ENCODE data around the gene CAMK1D. TPM values are rescaled to one million over a fixed set of nuclear protein-coding genes. Genes with fewer than 3 reads are reported as not detected.

CAMK1D gene
- total RNA-seq, 1 donor, result 11.2 TPM

DNA sequence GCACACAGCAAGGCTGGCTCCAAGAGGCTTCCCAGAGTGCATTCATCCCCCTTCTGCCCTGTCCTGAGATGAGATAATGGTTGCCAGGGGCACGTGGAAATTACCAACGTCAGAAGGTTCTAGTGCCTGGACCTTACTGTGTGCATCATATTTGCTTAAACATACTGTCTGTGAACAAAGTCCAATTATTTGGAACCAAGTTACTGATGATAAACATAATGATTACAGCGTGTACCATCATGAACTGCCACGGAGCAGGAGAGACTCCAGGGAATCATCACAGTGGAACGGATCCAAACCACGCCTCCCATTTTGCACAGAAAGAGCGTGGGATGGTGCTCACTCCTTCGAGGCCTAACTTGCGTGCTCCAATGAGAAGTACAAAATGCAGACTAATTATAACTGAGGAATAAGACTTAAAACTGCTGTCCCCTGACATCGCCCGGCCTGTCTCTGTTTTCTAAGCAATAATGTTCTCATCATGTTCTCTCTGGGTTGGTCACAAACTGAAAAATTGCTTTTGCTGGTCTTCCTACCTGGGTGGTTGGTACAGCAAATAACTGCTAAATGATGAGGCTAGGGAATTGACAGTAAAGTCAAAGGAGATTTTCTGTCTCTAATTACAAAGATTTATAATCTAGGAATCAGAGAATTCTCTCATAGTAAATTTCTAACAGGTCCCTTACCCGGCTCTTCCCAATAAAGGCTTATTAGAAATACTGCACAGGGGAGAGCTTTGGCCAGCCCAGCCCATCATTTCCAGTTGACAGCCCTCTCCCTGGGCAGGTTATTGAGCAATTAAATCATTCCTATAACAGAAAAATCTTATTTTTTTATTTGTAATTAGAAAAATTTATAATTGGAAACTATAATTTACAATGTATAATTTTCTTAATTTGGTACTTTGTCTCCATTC is 182.2 kb downstream of the CAMK1D start:
- no peaks in the 10 kb centered on the region for H3K36me3 ChIP-seq (ENCODE audit: insufficient read depth, low read length)
- TF ChIP-seq, protein P1, sequence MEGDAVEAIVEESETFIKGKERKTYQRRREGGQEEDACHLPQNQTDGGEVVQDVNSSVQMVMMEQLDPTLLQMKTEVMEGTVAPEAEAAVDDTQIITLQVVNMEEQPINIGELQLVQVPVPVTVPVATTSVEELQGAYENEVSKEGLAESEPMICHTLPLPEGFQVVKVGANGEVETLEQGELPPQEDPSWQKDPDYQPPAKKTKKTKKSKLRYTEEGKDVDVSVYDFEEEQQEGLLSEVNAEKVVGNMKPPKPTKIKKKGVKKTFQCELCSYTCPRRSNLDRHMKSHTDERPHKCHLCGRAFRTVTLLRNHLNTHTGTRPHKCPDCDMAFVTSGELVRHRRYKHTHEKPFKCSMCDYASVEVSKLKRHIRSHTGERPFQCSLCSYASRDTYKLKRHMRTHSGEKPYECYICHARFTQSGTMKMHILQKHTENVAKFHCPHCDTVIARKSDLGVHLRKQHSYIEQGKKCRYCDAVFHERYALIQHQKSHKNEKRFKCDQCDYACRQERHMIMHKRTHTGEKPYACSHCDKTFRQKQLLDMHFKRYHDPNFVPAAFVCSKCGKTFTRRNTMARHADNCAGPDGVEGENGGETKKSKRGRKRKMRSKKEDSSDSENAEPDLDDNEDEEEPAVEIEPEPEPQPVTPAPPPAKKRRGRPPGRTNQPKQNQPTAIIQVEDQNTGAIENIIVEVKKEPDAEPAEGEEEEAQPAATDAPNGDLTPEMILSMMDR (IDR thresholded peaks at IDR 0.05; ENCODE audit: extremely low read depth, low read depth, low read length), result no peak
- DNase-seq (ENCODE audit: insufficient read length, low spot score, missing footprints), result no peak

DNA sequence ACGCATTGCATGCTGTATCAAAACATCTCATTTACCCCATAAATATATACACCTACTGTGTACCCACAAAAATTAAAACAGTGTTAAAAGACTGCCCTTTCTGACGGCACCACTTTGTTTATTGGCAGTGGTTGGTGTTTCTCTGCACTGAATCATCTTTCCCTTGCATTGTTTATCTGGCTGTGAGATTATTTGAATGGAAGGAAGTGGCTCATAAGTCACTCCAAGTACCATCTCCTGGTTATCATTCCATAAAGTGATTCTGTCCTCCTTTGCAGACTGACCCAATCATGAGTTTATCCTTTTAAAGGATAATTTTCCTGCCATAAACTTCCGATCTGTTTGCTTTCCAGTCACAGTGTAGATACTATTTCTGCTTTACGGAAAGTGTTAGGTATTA is 183.8 kb downstream of the CAMK1D start:
- no peaks in the 10 kb centered on the region for H4K20me1 ChIP-seq (ENCODE audit: insufficient read depth, low read length)
- TF ChIP-seq, protein P1 (IDR thresholded peaks at IDR 0.05; ENCODE audit: extremely low read depth, low read depth, low read length), result no peak
- H3K9me3 ChIP-seq (ENCODE audit: low read depth, low read length), result no peaks in the 10 kb centered on the region
- H3K4me2 ChIP-seq (ENCODE audit: insufficient read depth, low read length), result no peak overlapping the region
- H3K4me3 ChIP-seq (ENCODE audit: insufficient read depth, low read length), result no peak overlapping the region
- no peak for DNase-seq (ENCODE audit: insufficient read length, low spot score, missing footprints)
- H3K36me3 ChIP-seq (ENCODE audit: insufficient read depth, low read length), result no peaks in the 10 kb centered on the region
- no peak overlapping the region for H2AFZ ChIP-seq (ENCODE audit: low read length)
- H3K27ac ChIP-seq (ENCODE audit: low read depth, low read length), result no peak overlapping the region
- no peaks in the 10 kb centered on the region for H3K4me1 ChIP-seq (ENCODE audit: insufficient read depth, low read length)
- no peaks in the 10 kb centered on the region for H3K79me2 ChIP-seq (ENCODE audit: insufficient read depth, low read length)
- no peaks in the 10 kb centered on the region for H3K27me3 ChIP-seq (ENCODE audit: insufficient read depth, low read length)

More for the DNA sequence above, 182.2 kb downstream of the CAMK1D start:
- H4K20me1 ChIP-seq (ENCODE audit: insufficient read depth, low read length), result no peaks in the 10 kb centered on the region
- no peak overlapping the region for H3K27ac ChIP-seq (ENCODE audit: low read depth, low read length)
- H2AFZ ChIP-seq (ENCODE audit: low read length), result no peak overlapping the region
- no peaks in the 10 kb centered on the region for H3K4me1 ChIP-seq (ENCODE audit: insufficient read depth, low read length)
- no peaks in the 10 kb centered on the region for H3K9me3 ChIP-seq (ENCODE audit: low read depth, low read length)
- no peaks in the 10 kb centered on the region for H3K79me2 ChIP-seq (ENCODE audit: insufficient read depth, low read length)
- no peaks in the 10 kb centered on the region for H3K27me3 ChIP-seq (ENCODE audit: insufficient read depth, low read length)
- H3K4me2 ChIP-seq (ENCODE audit: insufficient read depth, low read length), result no peak overlapping the region
- H3K4me3 ChIP-seq (ENCODE audit: insufficient read depth, low read length), result no peak overlapping the region

DNA sequence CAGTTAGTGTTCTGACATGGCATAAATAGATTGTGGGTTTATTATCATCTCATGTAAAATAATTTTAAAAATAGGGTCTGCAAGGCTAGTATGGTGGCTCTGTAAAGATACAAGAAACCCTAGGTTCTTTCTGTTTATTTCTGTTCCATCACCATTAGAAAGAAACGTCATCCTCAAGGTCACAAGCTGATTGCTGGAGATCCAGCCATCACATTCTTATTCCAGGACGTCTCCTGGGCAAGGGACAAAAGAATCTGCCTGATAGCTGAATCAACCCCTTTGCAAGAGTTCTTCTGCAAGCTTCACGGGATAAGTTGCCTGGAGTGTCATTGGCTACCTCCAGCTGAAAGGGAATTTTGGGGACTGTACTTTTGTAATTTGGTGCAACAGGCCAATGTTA is 184.4 kb downstream of the CAMK1D start:
- Histone ChIP-seq H3K4me1 (ENCODE audit: insufficient read depth, low read length) (no peaks in the 10 kb centered on the region), H3K36me3 (ENCODE audit: insufficient read depth, low read length) (no peaks in the 10 kb centered on the region), H4K20me1 (ENCODE audit: insufficient read depth, low read length) (no peaks in the 10 kb centered on the region), H3K79me2 (ENCODE audit: insufficient read depth, low read length) (no peaks in the 10 kb centered on the region), H3K4me3 (ENCODE audit: insufficient read depth, low read length) (no peak overlapping the region), H3K27ac (ENCODE audit: low read depth, low read length) (no peak overlapping the region), H3K27me3 (ENCODE audit: insufficient read depth, low read length) (no peaks in the 10 kb centered on the region), H3K4me2 (ENCODE audit: insufficient read depth, low read length) (no peak overlapping the region), H2AFZ (ENCODE audit: low read length) (no peak overlapping the region), H3K9me3 (ENCODE audit: low read depth, low read length) (no peaks in the 10 kb centered on the region)
- no peak for DNase-seq (ENCODE audit: insufficient read length, low spot score, missing footprints)
- TF ChIP-seq, protein P1 (IDR thresholded peaks at IDR 0.05; ENCODE audit: extremely low read depth, low read depth, low read length), result no peak

DNA sequence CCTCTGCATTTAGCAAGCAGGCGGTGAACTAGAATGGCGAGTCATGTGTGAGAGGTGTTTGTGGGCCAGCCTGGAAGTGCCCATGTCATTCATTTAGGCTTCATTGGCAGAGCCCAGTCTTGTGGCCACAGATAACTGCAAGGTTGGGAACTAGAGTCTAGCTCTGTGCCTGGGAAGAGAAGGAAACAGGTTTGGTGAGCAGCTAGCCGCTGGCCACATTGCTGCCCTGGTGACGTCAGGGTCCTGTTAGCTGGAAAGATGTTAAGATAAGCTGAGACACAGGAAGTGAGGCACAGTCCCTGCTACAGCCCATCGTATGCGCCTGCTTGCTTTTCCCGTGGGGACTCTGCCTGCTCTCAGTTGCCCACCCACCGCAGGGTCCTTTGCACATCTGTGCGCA is 185.5 kb downstream of the CAMK1D start:
- TF ChIP-seq, protein P1 (IDR thresholded peaks at IDR 0.05; ENCODE audit: extremely low read depth, low read depth, low read length), result no peak
- Histone ChIP-seq H3K36me3 (ENCODE audit: insufficient read depth, low read length) (no peaks in the 10 kb centered on the region), H3K27ac (ENCODE audit: low read depth, low read length) (no peak overlapping the region), H3K79me2 (ENCODE audit: insufficient read depth, low read length) (no peaks in the 10 kb centered on the region), H3K27me3 (ENCODE audit: insufficient read depth, low read length) (no peaks in the 10 kb centered on the region), H3K4me3 (ENCODE audit: insufficient read depth, low read length) (no peak overlapping the region), H4K20me1 (ENCODE audit: insufficient read depth, low read length) (no peaks in the 10 kb centered on the region), H2AFZ (ENCODE audit: low read length) (no peak overlapping the region), H3K4me2 (ENCODE audit: insufficient read depth, low read length) (no peak overlapping the region), H3K4me1 (ENCODE audit: insufficient read depth, low read length) (no peaks in the 10 kb centered on the region), H3K9me3 (ENCODE audit: low read depth, low read length) (no peaks in the 10 kb centered on the region)
- DNase-seq (ENCODE audit: insufficient read length, low spot score, missing footprints), result no peak

Data from osteoblast (primary cell).